Subcutaneous adipose tissue (tissue), 4 donors: Measurements from ENCODE around the gene OR13C4. TPM values are rescaled to one million over a fixed set of nuclear protein-coding genes. Genes with fewer than 3 reads are reported as not detected.

Experiments used
- total RNA-seq, 4 donors: library from RNA; depleted of rRNA; stranded (reverse); fragments of >200 nt; gene quantifications; one replicate each; pipeline ENCODE4 v1.1.0, GENCODE V29; 2016
- TF ChIP-seq, protein P1 (sequence below): fragments of 450-650 bp; IDR thresholded peaks from one replicate; pipeline ENCODE4 v1.5.1; 2016; ENCODE audit warnings: low read depth, mild to moderate bottlenecking, control low read depth, antibody characterized with exemption, moderate library complexity

OR13C4 gene
- total RNA-seq: not detected

DNA sequence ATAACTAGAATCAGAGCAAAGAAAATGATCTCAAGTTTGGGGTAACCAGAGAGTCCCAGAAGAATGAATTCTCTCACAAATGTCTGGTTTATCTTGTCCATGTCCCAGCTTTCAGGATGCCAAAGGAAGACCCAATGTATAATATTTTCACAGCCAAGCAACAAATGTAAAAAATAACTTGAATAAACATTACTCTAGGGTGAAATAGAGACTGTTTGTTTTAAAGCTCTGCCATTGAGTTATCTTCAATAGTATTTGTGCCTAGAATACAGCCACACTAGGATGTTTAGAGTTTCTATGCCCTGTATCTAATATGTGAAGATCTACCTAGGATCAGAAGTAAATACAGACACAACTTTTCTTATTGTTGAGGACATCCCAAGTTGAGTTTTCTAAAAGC is at the start of gene OR13C4:
Gene OR13C4 (minus strand): TSS at position 101 of the 400 bp plus-strand sequence. CDS start 0 bp downstream, at position 101.
- TF ChIP-seq, protein P1, sequence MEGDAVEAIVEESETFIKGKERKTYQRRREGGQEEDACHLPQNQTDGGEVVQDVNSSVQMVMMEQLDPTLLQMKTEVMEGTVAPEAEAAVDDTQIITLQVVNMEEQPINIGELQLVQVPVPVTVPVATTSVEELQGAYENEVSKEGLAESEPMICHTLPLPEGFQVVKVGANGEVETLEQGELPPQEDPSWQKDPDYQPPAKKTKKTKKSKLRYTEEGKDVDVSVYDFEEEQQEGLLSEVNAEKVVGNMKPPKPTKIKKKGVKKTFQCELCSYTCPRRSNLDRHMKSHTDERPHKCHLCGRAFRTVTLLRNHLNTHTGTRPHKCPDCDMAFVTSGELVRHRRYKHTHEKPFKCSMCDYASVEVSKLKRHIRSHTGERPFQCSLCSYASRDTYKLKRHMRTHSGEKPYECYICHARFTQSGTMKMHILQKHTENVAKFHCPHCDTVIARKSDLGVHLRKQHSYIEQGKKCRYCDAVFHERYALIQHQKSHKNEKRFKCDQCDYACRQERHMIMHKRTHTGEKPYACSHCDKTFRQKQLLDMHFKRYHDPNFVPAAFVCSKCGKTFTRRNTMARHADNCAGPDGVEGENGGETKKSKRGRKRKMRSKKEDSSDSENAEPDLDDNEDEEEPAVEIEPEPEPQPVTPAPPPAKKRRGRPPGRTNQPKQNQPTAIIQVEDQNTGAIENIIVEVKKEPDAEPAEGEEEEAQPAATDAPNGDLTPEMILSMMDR: no peak

DNA sequence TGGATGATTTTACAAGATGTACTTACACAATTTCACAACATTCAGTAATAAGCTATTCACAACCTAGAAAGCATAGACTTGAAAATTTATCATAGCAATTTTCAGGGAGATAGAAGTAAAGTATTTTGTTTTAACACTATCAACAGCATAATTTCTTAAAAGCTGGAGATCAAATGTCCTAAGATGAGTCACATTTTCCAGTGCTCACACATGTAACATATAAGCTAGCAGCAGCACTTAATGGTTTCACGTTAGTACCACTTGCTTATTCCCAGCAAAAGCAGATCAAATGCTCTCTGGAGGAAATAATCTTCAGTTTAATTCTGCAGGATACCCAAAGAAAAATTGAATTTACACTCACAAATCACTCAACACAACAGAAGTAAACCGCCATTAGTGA is 48.4 kb upstream of the OR13C4 start:
- TF ChIP-seq, protein P1: no peak

DNA sequence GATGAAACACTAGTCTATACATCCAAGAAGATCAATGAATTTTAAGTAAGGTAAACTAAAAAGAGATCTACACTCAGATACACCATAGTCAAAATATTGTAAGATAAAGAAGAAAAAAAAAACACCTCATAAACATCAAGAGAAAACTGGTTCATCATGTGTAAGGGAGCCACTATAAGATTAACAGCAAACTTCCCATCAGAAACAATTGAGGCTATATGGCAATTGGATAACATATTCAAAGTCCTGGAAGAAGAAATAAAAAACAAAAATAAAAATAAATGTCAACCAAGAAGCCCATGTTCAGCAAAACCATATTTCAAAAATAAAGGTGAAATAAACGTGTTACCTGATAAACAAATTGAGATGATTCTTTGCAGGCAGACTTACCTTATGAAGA is 45.6 kb upstream of the OR13C4 start:
- TF ChIP-seq, protein P1: no peak

DNA sequence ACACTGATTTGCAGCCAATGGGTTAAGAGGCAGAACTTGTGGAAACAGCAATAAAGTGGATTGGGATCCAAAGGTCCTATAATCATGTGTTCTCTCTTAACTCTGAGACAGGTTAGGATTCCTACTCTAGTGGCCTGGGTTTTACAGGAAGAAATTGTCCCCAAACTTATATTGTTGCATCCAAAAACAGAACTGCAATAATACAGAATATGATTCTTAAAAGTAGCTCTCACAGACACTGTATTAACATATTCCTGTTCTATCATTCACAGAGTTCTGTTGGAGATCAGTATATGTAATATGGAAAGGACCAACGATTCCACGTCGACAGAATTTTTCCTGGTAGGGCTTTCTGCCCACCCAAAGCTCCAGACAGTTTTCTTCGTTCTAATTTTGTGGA is 41.9 kb upstream of the OR13C4 start, which contains the start of gene OR13C8:
Gene OR13C8 (plus strand): TSS at position 301 of the 400 bp plus-strand sequence. CDS start 0 bp downstream, at position 301.
- TF ChIP-seq, protein P1: no peak

DNA sequence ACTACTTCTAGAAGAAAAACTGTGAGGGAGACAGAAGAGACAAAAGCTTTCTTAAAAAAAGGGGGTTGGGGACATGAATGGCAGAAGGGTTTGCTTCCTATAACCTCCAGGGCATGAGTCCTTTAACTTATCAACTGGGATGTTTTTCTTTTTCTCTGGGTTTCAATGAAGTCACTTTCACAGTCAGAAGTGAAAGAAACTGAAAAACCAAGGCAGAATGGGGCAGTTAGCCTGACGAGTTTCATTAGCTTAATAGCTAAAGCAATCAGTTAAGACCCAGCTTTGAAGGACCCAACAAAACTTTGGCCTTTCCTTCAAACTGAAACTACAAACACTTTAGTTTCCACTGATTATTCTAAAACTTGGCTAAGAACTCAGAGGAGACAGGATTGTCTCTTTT is 37.3 kb upstream of the OR13C4 start:
- TF ChIP-seq, protein P1: no peak

DNA sequence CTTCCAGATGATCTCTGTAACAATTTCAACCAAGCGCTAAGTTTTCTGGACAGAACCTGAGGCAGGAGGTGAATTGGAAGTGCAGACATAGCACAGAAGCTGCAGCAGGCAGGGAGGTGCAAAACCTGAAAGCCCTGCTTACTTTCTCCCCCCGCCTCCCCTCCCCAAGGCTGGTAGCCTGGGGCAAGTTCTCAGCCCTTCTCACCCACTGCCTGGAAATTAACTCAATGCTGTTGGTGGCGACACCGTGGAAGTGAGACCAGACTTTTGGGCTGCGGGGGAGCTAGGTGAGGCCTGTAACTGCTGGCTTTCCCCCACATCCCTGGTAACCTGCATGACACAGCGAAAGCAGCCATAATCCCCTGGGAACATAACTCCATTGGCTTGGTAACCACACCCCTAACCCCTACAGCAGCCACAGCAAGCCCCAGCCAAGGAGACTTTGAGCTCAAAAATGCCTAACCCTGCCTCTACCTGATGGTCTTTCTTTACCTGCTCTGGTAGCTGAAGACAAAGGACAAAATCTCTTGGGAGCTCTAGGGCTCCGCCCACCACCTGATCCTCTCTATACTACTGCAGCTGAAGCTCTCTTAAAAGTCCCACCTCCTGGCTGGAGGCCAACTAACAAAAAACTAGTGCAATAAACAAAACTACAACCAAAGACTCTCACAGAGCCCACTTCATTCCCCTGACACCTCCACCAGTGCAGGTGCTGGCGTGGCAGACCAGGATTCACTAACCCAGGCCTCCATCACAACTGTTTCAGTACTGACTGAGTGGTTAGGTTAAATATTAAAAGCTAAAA is 30.0 kb upstream of the OR13C4 start:
- TF ChIP-seq, protein P1: no peak

DNA sequence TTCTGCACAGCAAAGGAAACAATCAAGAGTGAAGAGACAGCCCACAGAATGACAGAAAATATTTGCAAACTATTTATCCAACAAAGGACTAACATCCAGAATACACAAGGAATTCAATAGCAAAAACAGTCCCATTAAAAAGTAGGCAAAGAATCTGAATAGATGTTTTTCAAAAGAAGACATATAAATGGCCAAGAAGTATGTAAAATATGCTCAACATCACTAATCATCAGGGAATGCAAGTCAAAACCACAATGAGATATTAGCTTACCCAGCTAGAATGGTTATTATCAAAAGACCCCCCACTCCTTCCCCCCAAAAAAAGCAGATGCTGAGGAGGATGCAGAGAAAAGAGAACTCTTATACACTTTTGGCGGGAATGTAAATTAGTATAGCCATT is 28.5 kb upstream of the OR13C4 start:
- TF ChIP-seq, protein P1: no peak
